Measurements from ENCODE around the gene SUCLA2.
"Not testable (repeated sequence)": the region's sequence is repeated elsewhere in the genome, so short reads cannot be mapped to it uniquely, and the experiment has no call there.

SUCLA2 gene

DNA sequence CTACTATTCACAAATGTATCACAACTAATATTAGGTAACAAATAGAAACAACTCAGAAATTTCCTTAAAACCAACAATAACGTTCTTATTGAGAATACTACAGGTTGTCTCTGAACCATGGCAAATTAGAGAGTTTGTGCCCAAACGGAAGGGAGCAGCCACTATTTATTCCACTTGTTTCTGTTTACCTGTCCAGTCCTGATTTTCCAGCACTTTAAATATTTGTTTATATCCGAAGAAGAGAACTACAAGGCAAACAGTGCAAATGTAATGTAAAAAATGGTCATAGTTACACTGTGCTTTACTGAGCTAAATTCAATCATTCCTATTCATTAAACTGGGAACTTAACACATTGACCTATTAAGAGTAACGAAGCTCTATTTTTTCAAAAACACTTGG lies 9.2 kb downstream of the SUCLA2 start:
- DNase-seq (ENCODE audit: low read depth in 2 of 2), result no peak

DNA sequence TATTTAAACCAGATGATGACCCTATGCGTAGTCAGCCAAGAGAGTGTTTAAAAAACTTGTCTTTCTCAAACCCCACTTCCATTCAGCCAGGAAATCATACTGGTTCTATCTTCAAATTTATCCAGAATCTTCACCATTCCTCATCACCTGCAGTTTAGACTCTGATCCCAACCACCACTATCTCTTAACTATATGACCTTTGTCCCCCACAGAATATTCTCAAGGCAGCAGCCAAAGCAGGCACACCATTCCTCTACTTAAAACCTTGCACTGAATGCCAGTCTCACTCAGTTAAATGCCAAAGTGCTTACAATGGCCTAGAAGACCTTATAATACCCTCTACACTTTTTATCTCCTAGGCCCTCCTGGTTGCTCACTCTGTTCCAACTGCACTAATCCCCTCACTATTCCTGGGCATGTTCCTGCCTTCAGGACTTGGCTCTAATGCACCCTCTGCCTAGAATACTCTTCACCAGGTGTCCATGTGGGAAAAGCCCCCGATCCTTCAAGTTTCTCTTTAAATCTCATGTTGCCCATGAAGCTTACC lies 10.1 kb downstream of the SUCLA2 start:
- DNase-seq (ENCODE audit: low read depth in 2 of 2), result no peak

DNA sequence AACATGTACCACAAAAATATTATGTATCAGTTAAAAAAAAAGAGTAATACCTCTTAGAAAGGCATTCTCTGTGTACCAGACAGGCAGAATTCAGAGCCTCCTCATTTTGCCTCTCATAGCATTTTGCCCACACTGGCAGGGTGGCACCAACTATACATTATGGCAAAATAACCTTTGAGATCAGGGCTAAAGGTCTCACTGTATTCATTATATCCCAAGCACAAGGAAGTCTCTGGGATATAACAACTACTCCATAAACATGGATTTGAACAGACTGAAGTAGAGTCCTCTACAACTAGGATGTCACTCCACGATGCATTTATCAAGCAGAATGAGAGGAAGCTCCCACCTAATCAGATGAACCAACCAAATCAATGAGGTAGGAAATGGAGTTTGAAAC lies 10.6 kb downstream of the SUCLA2 start:
- no peak for DNase-seq (ENCODE audit: low read depth in 2 of 2)

DNA sequence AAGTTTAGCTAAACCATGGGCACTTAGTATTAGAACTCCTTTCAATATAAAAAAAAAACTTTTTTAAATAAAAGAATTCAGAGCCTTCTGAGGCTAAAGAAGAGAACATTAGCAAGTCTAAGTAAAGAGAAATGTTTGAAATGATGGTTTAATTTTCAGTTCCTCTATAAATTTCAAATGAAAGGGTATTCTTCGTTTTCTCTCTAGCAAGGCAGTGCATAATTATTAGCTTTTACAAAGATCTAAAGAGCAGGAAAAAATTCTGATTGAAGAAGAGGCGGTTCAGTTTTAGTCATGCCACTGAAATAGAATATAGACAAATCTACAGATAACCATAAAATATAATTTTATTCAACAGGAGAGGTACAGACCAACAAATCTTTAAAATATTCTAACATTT lies 18.0 kb downstream of the SUCLA2 start:
- no peak for DNase-seq (ENCODE audit: low read depth in 2 of 2)

DNA sequence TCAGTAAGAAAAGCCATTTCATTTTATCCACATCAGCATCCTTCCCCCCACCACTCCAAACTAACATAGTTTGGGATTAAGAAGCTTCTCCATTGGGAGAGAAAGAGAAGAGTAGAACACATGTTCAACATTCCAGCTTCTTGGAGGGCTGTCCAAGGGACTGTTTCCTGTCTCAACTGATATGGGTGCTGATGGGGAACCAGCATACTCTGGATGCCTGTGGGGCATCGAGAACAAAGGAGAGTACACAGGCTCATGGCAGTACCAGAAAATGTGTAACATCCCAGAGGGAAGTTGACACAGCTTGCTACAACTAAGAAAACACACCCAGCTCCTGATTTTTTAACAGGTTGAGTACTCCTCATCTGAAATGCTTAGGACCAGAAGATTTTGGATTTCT lies 24.7 kb downstream of the SUCLA2 start:
- no peak for DNase-seq (ENCODE audit: low read depth in 2 of 2)

DNA sequence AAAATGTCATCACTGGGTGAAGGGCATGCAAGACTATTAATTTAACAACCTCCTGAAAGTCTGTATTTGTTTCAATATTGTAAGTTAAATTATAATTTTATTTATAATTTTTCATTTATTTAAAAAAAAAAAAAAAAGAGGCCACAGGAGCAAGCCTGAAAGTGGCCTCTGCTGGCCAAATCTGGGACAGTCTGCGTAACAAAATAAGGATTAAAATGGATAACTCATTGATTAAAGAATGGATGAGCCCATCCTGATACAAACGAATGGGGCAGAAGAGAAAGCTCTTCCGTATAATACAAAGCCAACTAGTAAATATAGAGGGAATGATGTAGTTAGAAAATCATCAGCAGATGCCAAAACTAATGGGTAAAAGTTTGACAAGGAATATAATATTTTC lies 36.2 kb downstream of the SUCLA2 start:
- no peak for DNase-seq (ENCODE audit: low read depth in 2 of 2)

DNA sequence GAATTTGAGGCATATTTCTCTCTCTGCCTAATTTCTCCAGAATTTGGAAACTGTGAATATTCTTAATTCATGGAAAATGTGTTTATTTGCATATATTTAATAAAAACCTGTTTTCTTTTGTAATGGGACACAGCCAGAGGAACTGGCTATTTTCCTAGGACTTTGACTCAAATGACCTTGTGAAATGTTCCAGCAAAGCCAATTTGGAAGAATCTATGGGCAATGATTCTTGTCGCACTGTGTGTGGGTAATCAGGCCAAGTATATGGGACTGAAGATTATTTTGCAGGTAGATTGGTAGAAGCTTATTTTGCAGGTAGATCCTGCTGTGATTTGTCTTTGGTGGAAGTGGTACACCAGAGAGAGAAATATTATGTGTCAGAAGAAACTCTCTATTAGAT lies 38.8 kb downstream of the SUCLA2 start:
- no peak for DNase-seq (ENCODE audit: low read depth in 2 of 2)

DNA sequence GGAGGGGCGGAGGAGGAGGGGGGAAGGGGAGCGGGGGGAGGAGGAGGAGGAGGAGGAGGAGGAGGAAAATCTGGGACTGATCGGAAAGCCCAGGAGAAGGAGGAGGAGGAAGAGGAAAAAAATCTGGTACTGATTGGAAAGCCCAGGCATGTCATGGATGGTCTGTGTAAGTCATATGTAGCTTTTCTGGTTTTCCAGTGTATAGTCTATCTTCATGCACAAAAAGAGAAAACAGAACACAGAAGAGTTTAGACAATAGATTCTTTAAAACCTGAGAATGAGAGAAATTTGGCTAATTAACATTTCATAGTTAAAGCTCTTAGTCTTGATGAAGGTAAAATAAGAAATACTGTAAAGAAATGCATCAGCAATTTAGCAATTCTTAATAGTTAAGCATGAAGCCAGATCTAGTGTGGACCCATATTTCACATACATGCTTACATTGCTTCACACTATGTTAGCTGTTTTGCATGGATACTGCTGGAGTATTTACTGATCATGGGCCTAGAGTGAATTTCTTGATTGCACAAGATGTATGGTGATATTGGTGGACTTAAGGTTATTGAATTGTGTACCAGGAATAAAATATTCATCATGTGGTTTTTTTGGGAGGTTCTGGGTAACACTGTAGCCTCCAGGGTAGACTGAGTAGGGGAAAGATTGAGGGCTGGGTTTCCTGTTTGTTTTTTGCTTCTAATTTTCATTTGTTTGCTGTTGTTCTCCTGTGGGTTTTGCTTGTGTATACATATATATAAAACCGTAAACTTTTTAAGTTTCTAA lies 41.4 kb downstream of the SUCLA2 start:
- no peak for DNase-seq (ENCODE audit: low read depth in 2 of 2)

DNA sequence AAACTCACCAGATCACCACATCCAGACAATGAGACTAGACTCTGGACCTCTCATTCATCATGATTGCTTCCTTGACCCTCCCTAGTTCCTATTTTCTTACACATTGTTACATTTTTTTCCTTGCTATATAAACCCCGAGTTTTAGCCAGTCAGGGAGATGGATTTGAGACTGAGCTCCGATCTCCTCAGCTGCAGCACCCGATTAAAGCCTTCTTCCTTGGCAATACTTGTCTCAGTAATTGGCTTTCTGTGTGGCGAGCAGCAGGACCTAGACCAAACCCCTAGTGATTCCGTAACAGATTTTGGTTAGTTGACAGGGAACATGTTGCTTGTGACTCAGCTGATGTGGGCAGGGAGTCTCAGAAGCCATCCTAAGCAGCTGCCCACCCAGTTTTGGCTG lies 44.0 kb downstream of the SUCLA2 start:
- no peak for DNase-seq (ENCODE audit: low read depth in 2 of 2)

DNA sequence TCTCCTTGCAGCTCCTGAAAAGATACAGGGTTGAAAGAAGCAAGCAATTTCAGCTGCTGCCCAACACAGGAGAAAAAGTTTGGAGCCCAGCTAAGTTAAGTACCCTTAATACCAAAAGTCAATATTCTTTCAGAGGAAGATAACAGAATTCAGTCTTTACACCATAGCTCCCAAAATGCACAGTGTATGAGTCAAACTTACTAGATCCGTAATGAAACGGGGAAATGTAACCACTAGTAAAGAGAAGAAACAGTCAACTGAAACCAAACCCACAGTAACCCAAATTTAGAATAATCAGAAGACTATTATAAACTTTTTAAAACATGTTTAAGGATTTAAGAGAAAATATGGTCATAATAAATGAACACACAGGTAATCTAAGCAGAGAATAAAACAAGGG lies 45.2 kb downstream of the SUCLA2 start:
- no peak for DNase-seq (ENCODE audit: low read depth in 2 of 2)

DNA sequence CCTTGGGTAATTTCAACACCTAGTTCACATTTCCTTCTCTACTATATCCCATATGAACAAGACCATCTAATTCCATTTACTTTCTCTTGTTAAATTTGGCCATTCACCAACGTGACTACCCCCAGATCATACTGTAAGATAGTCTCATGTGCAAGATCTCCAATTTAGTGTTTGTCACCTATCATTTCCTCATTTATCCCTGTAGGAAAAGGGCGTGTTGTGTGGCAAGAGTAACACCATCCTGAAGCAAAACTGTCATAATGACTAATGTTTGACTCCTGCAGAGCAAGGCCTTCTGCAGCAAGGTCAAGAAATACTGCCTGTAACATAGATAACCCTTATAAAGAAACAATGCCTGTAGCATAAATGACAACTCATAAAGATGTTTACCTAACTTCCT lies 51.3 kb downstream of the SUCLA2 start:
- no peak for DNase-seq (ENCODE audit: low read depth in 2 of 2)

DNA sequence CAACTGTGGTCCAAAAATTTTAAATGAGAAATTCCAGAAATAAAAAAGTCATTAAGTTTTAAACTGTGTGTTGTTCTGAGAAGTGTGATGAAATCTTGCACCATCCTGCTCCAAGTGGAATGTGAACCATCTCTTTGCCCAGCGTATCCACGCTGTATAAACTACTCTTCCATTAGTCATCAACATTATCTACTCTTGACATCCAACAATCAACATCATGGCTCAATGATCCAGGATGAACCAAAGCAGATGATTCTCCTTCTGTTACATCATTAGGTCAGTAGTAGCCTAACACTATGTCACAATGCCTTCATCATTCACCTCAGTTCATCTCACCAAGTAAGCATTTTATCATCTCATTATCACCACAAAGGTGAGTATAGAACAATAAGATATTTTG lies 55.3 kb downstream of the SUCLA2 start:
- no peak for DNase-seq (ENCODE audit: low read depth in 2 of 2)

DNA sequence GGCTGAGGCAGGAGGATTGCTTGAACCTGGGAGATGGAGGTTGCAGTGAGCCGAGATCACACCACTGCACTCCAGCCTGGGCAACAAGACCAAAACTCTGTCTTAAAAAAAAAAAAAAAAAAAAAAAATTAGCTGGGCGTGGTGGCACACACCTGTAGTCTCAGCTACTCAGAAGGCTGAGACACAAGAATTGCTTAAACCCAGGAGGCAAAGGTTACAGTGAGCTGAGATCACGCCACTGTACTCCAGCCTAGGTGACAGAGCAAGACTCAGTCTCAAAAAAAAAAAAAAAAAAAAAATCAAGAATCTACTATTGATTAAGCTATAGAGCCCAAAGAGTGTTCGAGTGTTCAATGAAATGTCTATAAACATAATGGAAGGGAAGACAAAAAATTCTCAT lies 55.9 kb downstream of the SUCLA2 start:
- not testable (repeated sequence) for DNase-seq (ENCODE audit: low read depth in 2 of 2)

DNA sequence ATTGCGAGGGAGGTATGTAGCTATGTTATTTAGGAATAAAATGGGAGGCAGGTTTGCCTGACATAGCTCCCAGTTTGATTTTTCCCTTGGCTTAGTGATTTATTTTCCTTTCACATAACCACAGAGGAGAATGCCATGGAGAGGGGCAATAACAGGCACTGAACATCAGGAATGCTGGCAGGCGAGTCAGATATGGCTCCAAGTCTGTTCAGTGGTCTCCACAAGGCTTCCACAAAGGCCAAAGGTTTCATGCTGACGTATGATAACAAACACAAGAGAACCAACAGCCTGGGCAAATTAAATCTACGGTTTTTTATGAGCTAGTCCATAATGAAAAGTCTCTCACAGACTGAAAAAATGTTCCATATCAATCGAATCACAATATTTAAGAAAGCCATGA lies 66.7 kb downstream of the SUCLA2 start:
- no peak for DNase-seq (ENCODE audit: low read depth in 2 of 2)

DNA sequence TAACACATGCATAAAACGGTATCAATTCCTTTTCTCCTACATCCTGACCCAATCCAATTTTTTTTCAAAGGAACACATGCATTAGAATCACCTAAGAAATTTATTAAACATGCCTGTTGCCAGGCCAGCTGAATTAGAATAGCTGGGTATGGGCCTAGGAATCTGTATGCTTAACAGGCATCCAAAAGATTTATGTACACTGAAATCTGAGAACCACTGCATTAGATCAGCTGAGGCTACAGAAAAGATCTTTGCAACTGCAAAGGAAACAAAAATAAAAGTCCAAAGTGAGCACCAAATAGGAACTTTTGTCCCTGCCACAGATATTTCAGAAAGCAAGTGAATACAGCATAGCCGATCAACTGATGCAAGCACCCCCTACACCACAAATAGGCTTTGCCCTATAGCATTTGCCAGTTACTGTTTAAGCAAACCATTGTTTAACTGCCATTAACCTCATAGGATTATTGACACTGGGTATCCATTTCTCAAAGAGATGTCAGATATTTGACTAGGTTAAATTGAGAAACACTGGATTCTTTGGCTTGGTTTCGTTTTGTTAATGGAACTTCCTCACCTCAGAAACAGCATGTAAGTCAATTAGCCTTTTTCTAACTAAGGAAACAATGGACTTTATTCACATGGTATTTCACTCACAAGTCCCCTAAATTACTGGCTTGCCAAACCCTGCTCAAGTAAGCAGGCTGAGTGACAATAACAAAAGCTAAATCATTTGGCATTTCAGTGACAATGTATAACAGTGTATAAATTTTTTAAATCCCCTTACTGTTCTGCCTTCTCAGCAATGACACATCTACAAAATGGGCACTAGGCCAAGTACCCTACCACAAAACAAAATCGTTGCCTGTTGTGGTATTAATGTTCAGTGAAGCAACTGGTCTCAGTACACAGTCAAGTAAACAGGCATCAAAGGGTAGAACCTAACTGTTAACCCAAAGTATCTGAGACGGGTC lies 67.8 kb downstream of the SUCLA2 start:
- DNase-seq (ENCODE audit: low read depth in 2 of 2), result no peak

DNA sequence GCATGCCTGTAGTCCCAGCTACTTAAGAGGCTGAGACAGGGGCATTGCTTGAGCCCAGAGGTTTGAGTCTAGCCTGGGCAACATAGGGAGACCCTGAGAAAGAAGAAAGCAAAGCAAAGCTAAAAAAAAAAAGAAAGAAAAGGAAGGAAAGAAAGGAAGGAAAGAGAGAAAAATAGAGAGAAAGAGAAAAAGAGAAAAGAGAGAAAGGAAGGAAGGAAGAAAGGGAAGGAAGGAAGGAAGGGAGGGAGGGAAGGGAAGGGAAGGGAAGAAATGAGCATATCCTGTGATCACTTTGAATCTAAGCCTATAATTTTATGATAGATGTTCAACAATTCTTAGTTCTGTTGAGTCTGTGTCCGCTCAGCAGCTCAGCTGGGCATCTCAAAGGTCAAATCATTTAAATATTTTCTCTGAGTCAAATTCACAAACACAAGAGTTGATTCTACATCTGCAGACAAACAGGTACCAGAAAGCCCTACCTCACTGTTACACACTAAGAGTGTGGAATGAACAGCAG lies 70.4 kb downstream of the SUCLA2 start:
- no peak for DNase-seq (ENCODE audit: low read depth in 2 of 2)

DNA sequence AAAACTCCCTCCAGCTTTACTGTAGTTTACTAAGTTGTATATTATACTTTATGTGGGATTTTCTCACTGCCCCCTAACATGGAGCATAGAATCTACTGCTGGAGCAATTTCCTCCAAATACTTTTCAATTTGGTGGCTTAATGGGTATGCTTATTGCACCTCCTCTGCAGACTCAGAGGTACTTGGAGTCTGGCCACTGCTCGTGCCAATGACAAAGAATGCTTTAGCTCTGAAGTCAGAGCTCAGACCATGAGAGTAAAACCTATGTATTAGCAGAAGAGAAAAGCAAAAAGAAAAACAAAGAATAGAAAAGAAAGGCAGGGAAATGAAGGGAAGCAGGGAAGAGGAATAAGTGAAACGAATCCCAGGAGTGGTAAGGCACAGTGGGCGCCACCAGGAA lies 71.9 kb downstream of the SUCLA2 start:
- DNase-seq (ENCODE audit: low read depth in 2 of 2), result no peak

DNA sequence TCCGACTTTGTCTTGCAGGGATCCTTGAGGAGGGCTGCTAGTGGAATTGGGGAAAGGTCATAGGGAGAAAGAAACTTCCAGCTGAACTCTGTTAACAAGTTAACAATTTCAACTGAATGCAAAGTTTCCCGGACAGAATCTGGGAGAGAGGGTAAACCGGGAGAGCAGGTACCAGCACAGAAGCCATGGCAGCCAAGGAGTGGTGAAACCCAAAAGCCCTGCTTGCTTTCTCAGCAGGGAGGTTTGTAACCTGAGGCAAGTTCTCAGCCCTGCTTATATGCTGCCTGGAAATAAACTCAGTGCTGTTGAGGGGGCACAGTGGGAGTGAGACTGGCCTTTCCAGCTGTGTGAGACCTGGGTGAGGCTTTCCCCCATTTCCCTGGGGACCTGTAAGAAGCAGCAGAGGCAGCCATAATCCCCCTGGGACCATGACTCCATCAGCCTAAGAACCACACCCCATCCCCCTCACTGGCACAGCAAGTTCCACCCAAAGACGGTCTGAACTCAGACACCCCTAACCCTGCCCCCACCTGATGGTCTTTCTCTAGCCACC lies 84.0 kb downstream of the SUCLA2 start:
- DNase-seq (ENCODE audit: low read depth in 2 of 2), result no peak

DNA sequence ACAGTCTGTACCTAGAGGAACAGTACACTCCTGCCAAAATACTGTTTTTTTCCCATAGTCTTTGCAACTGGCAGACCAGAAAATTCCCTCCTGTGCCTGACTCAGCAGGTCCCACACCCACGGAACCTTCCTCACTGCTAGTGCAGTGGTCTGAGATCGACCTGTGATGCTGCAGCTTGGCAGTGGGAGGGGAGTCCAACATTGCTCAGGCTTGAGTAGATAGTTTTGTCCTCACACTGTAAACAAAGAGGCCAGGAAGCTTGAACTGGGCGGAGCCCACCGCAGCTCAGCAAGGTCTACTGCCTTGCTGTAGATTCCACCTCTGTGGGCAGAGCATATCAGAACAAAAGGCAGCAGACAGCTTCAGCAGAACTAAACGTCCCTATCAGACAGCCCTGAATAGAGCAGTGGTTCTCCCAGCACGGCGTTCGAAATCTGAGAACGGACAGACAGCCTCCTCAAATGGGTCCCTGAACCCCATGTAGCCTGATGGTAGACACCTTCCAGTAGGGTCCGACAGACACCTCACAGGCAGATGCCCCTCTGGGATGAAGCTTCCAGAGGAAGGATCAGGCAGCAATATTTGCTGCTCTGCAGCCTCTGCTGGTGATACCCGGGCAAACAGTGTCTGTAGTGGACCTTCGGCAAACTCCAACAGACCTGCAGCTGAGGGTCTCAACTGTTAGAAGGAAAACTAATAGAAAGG lies 92.7 kb downstream of the SUCLA2 start:
- DNase-seq (ENCODE audit: low read depth in 2 of 2), result no peak

DNA sequence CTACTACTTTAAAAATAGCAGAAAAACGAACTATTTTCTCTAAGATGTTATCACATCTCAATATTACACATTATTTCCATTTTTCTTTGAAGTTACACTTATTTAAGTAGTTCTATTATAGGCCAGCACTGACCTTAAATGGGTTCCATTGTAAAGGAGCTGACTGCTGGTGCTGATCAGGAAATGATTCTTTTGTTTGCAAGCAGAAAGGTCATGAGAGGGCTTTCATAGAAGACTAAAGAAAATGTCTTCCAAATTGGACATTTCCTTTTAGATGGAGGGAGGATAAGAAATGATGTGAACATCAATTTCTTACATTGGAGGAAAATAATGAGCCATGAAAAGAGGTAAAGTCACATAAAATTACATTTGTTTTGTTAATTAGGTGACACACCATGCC lies 96.2 kb downstream of the SUCLA2 start:
- no peak for DNase-seq (ENCODE audit: low read depth in 2 of 2)

DNA sequence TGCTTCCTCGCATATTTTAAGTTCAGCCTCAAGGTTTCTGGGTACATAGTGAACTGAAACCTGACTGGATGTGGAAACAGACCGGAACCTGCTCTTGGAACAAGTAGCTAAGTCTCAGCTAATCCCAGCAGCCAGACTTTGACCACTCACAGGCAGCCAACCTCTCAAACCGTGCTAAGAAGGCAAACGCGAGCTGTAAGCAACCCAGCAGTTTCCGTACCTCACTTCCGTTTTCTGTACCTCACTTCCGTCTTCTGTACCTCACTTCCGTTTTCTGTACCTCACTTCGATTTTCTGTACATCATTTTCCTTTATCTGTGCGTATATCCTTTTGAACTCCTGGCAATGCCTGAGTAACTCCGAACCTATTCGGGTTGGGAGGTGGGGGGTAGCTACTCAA lies 96.8 kb downstream of the SUCLA2 start:
- DNase-seq (ENCODE audit: low read depth in 2 of 2), result no peak

DNA sequence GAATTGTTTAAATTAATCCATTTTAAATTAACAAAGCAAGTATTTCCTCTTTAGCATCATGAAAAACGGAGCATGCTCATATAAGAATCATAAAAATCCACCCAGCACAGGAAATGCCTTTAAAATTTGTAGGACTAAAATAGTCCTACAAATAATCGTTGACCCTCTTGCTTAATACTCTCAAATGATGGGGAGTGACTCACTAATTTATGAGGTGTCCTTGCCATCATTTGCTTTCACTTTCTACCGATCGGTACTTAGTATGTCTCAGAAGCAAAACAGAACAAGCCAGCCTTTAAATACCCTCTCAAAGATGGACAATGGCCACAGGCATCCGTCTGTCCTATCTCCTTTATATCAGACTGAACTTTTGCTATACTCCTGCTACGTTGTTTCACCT lies 97.2 kb downstream of the SUCLA2 start:
- no peak for DNase-seq (ENCODE audit: low read depth in 2 of 2)
